SU-DHL-6 (cell line): ENCODE measurements around the gene SRPRB.

Source experiments
- H2AFZ ChIP-seq: fragments of 200-600 bp; sonication (generic); 2 replicates; pipeline ENCODE4 v1.6.1; 2014; ENCODE audit warnings: low read depth, mild to moderate bottlenecking, moderate library complexity, mixed read lengths, antibody characterized with exemption, low read length; ENCODE audit not compliant: severe bottlenecking
- H3F3A ChIP-seq: fragments of 200-600 bp; shearing (Covaris generic); 2 replicates; pipeline ENCODE4 v1.6.0; 2016; ENCODE audit warnings: antibody characterized with exemption, mild to moderate bottlenecking; ENCODE audit not compliant: insufficient read depth
- H3K27ac ChIP-seq: fragments of 200-600 bp; sonication (generic); 2 replicates; pipeline ENCODE4 v1.5.1; 2016; ENCODE audit warnings: low read depth, mild to moderate bottlenecking, low read length, moderate library complexity, mixed read lengths
- H3K27me3 ChIP-seq: fragments of 200-600 bp; sonication (generic), shearing (Covaris generic); 2 replicates; pipeline ENCODE4 v1.6.0; 2014; ENCODE audit warnings: mild to moderate bottlenecking, low read length
- H3K36me3 ChIP-seq: fragments of 200-600 bp; sonication (generic); 2 replicates; pipeline ENCODE4 v1.6.1; 2014; ENCODE audit warnings: mild to moderate bottlenecking, low read length, mixed read lengths
- H3K4me2 ChIP-seq: fragments of 300-600, 200-600 bp; shearing (Covaris generic), sonication (generic); 2 replicates; pipeline ENCODE4 v1.6.0; 2014; ENCODE audit warnings: low read length, low read depth, mild to moderate bottlenecking; ENCODE audit not compliant: poor library complexity, severe bottlenecking
- H3K4me3 ChIP-seq: fragments of 200-600 bp; sonication (generic); 2 replicates; pipeline ENCODE4 v1.5.1; 2014; ENCODE audit warnings: antibody characterized with exemption, low read length, mild to moderate bottlenecking, mixed read lengths; ENCODE audit not compliant: insufficient read depth, poor library complexity, severe bottlenecking
- H3K79me2 ChIP-seq: fragments of 200-600 bp; sonication (generic); 2 replicates; pipeline ENCODE4 v1.6.1; 2014; ENCODE audit warnings: mild to moderate bottlenecking, low read length, moderate library complexity; ENCODE audit not compliant: insufficient read depth
- H3K9ac ChIP-seq: fragments of 200-600 bp; sonication (generic); 2 replicates; pipeline ENCODE4 v1.7.0; 2014; ENCODE audit warnings: mild to moderate bottlenecking, low read length
- H3K9me2 ChIP-seq: fragments of 200-600 bp; sonication (generic); replicated peaks from 2 replicates; pipeline ENCODE4 v1.6.1; 2014; ENCODE audit warnings: low read length; ENCODE audit not compliant: insufficient read depth
- H3K9me3 ChIP-seq: fragments of 200-600 bp; sonication (generic); 2 replicates; pipeline ENCODE4 v1.6.1; 2014; ENCODE audit warnings: low read length, mixed read lengths; ENCODE audit not compliant: insufficient read depth
- H4K20me1 ChIP-seq: fragments of 200-600 bp; sonication (generic); 2 replicates; pipeline ENCODE4 v1.6.1; 2014; ENCODE audit warnings: low read depth, mild to moderate bottlenecking, antibody characterized with exemption, low read length, moderate library complexity, mixed read lengths
- CTCF ChIP-seq: fragments of 200-600 bp; sonication (generic); IDR thresholded peaks from one replicate; pipeline ENCODE4 v1.5.1; 2017; ENCODE audit warnings: antibody characterized with exemption, mild to moderate bottlenecking, low read length, moderate library complexity; ENCODE audit not compliant: insufficient read depth, poor library complexity, severe bottlenecking
- EZH2phosphoT487 ChIP-seq: fragments of 200-600 bp; sonication (generic), shearing (Covaris generic); conservative IDR thresholded peaks from 2 replicates; pipeline ENCODE4 v1.6.1; 2018; ENCODE audit warnings: mild to moderate bottlenecking, antibody characterized with exemption, low read length, moderate library complexity, mixed read lengths

The SRPRB gene

GRCh38 chr3:133783762-133784161, 21.9 kb upstream of the SRPRB start:
- Histone ChIP-seq H3K27me3 (no peaks in the 10 kb centered on the region), H3K9ac (no peak overlapping the region), H4K20me1 (no peaks in the 10 kb centered on the region), H3K4me3 (no peak overlapping the region), H3F3A (no peaks in the 10 kb centered on the region), H3K4me2 (no peak overlapping the region), H3K27ac (no peak overlapping the region), H3K9me2 (no peaks in the 10 kb centered on the region), H3K79me2 (no peaks in the 10 kb centered on the region), H2AFZ (no peak overlapping the region), H3K9me3 (0 out of 2 replicates have a peak, but pooled peaks cover 4% of the 10 kb centered on the region), H3K36me3 (no peaks in the 10 kb centered on the region)
- TF ChIP-seq EZH2phosphoT487 (no peak), CTCF (no peak)

DNA sequence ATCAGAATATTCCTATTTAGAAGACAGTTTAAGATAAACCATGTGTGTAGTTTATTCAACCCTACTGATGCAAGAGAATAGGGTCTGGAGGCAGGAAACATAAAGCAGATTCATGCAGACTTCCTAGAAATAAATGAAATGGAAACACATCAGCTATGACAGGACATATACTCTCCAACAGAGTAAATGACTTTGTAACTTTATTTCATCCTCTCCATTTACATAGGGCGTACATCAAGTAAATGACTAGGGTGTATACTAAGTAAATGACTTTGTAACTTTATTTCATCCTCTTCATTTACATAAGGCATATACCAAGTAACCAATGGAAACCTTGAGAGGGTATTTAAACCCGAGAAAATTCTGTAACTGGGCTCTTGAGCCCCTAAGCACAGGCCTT, 17.6 kb upstream of the SRPRB start:
- Histone ChIP-seq H3K9me3 (peaks cover 26% of the 10 kb centered on the region; the same call in 1 of the 2 replicates), H3K27me3 (no peaks in the 10 kb centered on the region), H3K36me3 (no peaks in the 10 kb centered on the region), H3K79me2 (no peaks in the 10 kb centered on the region), H3K9me2 (no peaks in the 10 kb centered on the region), H2AFZ (no peak overlapping the region), H4K20me1 (no peaks in the 10 kb centered on the region), H3K9ac (no peak overlapping the region), H3K27ac (no peak overlapping the region), H3F3A (no peaks in the 10 kb centered on the region), H3K4me2 (no peak overlapping the region), H3K4me3 (no peak overlapping the region)
- no peak for TF ChIP-seq EZH2phosphoT487
- TF ChIP-seq CTCF, result no peak

GRCh38 chr3:133792171-133792763, 13.3 kb upstream of the SRPRB start:
- no peak overlapping the region for H3K4me3 ChIP-seq
- no peak overlapping the region for H3K9ac ChIP-seq
- H3K36me3 ChIP-seq, result no peaks in the 10 kb centered on the region
- peaks cover 35% of the 10 kb centered on the region; the same call in 1 of the 2 replicates for H3K9me3 ChIP-seq
- H3K9me2 ChIP-seq, result no peaks in the 10 kb centered on the region
- TF ChIP-seq CTCF (no peak), EZH2phosphoT487 (no peak)
- H3K27me3 ChIP-seq, result no peaks in the 10 kb centered on the region
- H3K4me2 ChIP-seq, result no peak overlapping the region
- H2AFZ ChIP-seq, result no peak overlapping the region
- no peaks in the 10 kb centered on the region for H3K79me2 ChIP-seq
- no peak overlapping the region for H3K27ac ChIP-seq
- no peaks in the 10 kb centered on the region for H3F3A ChIP-seq
- H4K20me1 ChIP-seq, result no peaks in the 10 kb centered on the region
